Stimulated activated CD4-positive, alpha-beta T cell treated with anti-CD3 and anti-CD28 coated beads, Interleukin-2, amount 100 ng/mL, for 48 hours (primary cell): ENCODE results near the gene AKR7A2.
"Not testable (repeated sequence)": the region's sequence is repeated elsewhere in the genome, so short reads cannot be mapped to it uniquely, and the experiment has no call there.

Experiments used
- DNase-seq, 2 donors: peaks; one replicate each; pipeline ENCODE4 v3.0.0-alpha.2; 2020

AKR7A2 gene

DNA sequence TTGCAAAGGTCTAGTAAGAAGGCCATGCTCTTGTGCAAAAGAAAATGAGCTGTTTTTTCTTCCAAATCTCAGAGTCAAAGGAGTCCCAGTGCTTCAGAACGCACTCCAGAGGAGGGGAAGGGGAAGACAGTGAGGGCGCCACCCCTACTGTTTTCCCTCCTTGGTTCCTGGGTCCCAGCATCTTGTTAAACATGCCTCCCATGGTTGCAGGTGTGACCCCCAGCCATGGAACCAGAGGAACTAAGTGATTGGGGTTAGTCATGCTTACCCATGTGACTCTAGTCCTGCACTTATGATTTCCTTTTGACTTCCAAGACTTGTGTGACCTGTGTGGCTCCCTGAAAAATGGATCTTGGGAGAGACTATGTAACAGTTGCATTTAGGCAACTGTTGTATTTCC lies 17.3 kb downstream of the AKR7A2 start:
- no peak for DNase-seq

DNA sequence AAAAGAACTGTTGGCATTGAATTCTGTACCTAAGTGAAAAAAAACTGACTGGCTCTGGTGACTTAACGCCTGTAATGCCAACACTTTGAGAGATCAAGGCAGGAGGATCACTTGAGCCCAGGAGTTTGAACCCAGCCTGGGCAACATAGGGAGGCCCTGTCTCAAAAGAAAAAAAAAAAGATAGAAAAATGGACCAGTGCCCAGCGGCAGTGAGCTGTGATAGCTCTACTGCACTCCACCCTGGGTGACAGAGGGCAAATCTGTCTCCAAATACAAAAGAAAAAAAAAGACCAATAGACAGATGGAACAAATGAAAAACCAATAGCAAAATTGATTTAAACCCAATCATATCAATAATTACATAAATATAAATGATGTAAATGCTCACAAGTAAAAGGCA lies 22.7 kb downstream of the AKR7A2 start:
- DNase-seq: no peak

DNA sequence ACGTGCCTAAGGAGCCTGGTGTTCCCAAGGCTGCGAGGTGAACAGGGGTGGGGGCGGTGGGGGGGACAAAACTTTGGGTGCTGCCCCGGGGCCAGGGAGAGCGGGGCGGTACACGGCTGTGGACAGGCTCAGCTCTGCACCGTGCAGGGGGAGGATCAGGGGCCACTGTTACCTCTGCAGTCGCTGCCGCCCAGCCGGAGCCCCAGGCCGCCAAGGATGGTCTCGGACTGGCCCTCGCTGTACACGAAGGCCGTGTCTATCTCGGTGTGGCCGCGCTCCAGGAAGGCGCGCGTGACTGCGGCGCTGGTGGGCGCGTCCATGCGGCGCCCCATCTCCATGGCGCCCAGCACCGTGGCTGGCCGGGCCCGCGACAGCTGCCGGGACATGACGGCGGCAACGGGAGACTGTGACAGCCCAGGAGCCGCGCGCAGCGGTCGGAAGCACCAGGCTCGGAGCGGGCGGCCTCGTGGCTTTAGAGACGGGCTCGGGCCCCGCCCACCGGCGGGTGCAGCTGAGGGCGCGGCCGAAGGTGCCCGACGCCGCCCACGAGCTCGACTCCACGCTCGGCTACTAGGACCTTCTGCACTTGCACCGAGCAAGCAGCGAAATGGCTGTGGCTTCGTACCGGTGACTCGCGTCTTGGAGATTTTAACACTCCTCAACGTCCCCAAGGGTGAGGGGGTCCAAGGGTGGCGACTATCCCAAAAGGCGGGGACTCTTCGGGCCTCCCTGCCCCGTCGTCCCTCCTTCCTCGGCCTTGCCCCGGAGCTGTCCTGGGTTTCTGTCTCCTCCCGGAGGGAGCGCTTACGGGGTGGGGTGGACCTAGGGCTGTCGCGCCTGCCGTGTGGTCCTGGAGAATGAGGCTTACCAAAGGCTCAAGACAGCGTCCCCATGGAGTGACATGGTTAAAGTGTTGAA lies 23.4 kb downstream of the AKR7A2 start, which contains the start of gene AKR7A3:
Gene AKR7A3, minus strand, starts transcription at position 447 of the 918 bp plus-strand sequence. Its CDS starts 61 bp downstream, at position 386.
- DNase-seq: peak; percentile 61 to 66

DNA sequence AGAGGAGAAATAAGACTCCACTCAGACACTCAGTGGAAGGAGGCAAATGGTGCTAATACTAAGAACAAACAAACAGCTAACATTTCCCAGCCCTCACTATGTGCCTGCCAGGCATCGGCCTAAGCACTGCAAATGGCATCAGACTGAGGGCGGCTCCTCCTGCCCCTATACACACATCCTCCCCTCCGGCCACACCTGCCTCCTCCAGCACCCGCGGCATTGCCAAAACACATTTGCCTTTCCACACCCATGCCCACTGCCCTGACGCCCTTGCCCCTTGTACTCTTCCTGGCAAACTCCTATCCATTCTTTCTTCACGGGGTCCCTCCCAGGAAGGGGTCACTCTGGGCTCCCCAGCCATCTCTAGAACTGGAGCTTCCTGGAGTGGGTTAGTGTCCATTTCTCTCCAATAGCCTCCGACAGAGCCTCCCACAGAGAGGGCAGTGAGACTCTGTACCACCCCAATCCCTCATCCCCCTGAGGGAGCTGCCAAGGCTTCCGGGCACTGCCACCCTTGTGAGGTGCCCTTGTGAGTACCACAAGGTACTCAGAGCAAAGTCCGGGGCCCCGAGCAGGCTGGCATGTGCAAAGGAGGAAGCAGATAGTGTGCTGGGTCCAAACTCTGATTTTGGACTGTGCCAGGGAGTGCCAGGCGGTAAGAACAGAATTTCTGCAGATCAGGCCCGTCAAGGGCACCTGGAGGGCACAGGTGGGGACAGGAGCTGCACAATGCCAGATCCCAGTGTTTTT lies 24.3 kb downstream of the AKR7A2 start:
- DNase-seq: no peak

DNA sequence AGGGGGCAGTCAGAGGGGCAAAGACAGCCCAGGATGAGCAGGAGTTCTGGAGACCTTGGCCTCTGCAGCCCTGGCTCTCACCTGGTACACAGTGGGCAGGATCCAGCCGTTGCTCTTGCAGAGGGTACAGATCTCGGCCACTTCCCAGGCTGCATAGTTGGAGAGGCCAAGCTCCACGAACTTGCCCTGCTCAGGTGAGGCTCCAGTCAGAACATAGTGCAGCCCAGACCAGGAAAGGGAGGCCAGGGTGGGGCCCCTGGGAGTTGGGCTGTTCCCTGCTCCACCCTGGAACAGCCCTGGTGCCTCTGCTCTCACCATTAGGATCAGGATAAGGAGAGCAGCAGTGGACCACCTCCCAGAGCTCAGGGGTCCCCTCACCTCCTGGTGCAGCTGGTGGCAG lies 26.1 kb downstream of the AKR7A2 start:
- DNase-seq: not testable (repeated sequence)

DNA sequence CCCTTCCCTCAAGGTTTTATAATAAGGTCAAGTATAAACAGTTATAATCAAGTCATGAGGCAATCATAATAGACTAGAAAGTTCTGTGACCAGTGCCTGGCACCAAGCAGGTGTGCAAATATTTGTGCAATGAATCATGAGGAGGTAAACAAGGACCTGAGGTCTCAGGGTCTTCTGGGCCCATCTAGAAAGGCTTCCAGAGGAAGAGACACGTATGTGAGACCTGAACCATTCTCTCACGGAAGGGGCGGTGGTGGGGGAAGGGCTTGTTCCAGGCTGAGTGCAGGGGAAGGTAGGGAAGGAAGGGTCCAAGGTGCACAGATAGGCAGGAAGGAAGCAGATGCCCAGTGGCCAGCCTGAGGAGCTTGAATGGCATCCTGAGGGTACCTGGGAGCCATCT lies 26.6 kb downstream of the AKR7A2 start:
- DNase-seq: not testable (repeated sequence)

DNA sequence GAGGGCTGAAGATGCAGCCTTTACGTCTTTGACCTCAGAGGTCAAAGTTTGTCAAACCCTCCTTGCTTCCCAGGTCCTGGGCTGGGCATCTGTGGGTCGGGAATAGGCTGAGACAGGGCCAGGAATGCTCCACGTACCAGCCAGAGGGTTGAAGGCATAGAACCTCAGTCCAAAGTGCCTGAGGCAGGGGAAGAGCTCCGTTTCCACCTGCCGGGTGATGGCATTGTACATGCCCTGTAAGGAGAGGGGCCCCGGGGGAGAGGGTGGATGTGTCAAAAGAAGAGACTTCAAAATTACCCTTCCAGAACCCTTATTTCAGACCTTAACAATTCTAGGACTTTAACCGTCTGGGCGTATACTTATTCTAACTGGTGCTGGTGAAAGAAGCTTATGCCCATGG lies 27.1 kb downstream of the AKR7A2 start:
- no peak for DNase-seq

DNA sequence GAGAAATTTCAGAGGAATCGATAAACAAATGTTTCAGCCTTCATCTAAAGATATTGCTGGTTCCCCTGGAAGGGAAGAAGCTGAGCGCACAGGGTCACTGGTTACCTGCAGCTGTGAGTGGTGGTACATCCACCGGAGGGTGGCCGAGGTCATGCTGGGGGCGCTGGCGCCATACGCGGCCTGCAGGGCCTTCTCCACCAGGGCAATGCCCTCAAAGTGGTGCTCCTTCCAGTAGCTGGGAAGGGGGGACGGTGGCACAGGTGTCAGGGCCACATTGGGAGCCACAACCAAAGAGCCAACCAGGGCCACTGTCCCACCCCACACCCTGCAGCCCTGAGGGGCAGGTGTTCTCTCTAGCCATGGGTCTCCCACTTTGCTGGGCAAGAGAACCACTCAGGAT lies 28.1 kb downstream of the AKR7A2 start:
- DNase-seq: no peak

DNA sequence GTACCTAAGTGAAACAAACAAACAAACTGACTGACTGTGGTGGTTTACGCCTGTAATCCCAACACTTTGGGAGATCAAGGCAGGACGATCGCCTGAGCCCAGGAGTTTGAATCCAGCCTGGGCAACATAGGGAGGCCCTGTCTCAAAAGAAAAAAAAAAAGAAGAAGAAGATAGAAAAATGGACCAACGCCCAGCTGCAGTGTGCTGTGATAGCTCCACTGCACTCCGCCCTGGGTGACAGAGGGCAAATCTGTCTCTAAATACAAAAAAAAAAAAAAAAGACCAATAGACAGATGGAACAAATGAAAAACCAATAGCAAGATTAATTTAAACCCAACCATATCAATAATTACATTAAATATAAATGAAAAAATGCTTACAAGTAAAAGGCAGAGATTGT lies 37.3 kb downstream of the AKR7A2 start:
- no peak for DNase-seq

DNA sequence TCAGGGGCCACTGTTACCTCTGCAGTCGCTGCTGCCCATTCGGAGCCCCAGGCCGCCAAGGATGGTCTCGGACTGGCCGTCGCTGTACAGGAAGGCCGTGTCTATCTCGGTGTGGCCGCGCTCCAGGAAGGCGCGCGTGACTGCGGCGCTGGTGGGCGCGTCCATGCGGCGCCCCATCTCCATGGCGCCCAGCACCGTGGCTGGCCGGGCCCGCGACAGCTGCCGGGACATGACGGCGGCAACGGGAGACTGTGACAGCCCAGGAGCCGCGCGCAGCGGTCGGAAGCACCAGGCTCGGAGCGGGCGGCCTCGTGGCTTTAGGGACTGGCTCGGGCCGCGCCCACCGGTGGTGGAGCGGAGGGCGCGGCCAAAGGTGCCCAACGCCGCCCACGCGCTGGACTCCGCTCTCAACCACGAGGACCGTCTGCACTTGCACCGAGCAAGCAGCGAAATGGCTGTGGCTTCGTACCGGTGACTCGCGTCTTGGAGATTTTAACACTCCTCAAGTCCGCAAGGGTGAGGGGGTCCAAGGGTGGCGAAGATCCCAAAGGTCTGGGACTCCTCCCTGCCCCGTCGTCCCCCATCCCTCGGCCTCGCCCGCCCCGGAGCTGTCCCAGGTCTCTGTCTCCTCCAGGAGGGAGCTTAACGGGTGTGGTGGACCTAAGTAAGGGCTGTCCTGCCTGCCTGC lies 38.0 kb downstream of the AKR7A2 start:
- not testable (repeated sequence) for DNase-seq

DNA sequence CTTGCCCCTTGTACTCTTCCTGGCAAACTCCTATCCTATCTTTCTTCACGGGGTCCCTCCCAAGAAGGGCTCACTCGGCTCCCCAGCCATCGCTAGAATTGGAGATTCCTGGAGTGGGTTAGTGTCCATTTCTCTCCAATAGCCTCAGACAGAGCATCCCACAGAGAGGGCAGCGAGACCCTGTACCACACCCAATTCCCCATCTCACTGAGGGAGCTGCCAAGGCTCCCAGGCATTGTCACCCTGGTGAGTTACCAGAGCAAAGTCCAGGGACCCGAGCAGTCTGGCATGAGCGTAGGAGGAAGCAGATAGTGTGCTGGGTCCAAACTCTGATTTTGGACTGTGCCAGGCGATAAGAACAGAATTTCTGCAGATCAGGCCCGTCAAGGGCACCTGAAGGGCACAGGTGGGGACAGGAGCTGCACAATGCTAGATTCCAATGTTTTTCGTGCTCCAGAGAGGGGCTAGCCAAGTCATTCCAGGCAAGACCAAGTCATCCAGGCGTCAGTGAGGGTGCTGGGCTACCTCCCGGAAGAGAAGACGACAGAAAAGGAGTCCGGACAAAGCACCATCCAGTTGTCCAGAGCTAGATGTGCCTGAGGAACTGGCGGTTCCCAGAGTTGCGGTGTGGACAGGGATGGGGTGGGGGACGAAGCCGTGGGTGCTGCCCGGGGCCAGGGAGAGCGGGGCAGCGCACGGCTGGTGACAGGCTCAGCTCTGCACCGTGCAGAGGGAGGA lies 38.7 kb downstream of the AKR7A2 start:
- no peak for DNase-seq

DNA sequence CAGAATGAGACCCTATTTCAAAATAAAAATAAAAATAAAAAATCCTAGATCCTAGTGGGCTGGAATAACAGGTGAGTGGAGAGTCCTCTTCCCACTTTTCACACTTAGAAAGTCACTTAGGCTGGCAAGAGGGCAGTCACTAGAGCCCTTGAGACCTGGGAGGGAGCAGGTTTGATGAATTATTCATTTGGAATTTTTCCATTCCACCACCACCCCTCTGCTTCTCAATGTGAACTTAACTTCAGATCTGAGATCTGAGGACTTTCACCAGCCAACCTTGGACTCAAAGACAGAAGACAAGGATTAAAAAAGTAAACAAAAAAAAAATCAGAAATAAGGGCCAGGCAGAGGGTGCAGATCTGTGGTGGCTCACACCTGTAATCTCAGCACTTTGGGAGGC lies 39.9 kb downstream of the AKR7A2 start:
- DNase-seq: no peak

DNA sequence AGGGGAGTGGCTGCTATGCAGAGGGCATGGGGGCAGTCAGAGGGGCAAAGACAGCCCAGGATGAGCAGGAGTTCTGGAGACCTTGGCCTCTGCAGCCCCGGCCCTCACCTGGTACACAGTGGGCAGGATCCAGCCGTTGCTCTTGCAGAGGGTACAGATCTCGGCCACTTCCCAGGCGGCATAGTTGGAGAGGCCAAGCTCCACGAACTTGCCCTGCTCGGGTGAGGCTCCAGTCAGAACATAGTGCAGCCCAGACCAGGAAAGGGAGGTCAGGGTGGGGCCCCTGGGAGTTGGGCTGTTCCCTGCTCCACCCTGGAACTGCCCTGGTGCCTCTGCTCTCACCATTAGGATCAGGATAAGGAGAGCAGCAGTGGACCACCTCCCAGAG lies 41.6 kb downstream of the AKR7A2 start:
- not testable (repeated sequence) for DNase-seq

DNA sequence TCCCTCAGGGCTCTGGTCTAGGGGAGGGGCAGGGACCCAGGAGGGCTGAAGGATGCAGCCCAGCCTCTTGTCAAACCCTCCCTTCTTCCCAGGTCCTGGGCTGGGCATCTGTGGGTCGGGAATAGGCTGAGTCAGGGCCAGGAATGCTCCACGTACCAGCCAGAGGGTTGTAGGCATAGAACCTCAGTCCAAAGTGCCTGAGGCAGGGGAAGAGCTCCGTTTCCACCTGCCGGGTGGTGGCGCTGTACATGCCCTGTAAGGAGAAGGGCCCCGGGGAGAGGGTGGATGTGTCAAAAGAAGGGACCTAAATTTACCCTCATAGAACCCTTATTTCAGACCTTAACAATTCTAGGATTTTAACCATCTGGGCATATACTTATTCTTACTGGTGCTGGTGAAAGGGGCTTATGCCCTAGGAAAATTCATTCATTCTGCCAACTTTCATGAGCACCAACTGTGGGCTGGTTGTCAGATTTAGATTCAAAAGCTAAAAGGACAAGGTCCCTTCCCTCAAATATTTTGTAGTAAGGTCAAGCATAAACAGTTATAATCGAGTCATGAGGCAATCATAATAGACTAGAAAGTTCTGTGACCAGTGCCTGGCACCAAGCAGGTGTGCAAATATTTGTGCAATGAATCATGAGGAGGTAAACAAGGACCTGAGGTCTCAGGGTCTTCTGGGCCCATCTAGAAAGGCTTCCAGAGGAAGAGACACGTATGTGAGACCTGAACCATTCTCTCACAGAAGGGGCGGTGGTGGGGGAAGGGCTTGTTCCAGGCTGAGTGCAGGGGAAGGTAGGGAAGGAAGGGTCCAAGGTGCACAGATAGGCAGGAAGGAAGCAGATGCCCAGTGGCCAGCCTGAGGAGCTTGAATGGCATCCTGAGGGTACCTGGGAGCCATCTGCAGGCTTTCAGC lies 42.3 kb downstream of the AKR7A2 start:
- DNase-seq: not testable (repeated sequence)

DNA sequence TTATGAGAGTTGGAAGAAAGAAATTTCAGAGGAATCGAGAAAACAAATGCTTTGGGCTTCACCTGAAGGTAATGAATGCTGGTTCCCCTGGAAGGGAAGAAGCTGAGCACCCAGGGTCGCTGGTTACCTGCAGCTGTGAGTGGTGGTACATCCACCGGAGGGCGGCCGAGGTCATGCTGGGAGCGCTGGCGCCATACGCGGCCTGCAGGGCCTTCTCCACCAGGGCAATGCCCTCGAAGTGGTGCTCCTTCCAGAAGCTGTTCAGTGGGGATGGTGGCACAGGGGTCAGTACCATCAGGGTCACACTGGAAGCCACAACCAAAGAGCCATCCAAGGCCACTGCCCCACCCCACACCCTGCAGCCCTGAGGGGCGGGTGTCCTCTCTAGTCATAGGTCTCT lies 43.5 kb downstream of the AKR7A2 start:
- DNase-seq: no peak

DNA sequence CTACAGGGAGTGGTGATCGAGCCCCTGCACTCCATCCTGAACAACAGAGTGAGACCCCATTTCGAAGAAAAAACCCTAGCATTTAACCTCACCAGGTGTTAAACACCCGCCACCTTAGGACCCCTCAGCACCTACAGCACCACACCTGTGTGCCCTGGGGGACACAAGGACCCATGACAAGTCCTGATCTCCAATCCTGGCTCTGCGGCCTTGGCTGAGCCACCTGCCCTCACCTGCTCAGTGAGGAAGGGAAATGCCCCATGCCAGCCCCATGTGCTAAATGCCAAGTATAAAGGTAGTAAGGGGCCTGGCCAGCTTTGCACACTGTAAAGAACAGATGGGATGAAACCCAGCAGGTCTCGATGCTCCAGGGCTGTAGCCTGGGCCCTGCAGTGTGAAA lies 49.2 kb downstream of the AKR7A2 start:
- no peak for DNase-seq

DNA sequence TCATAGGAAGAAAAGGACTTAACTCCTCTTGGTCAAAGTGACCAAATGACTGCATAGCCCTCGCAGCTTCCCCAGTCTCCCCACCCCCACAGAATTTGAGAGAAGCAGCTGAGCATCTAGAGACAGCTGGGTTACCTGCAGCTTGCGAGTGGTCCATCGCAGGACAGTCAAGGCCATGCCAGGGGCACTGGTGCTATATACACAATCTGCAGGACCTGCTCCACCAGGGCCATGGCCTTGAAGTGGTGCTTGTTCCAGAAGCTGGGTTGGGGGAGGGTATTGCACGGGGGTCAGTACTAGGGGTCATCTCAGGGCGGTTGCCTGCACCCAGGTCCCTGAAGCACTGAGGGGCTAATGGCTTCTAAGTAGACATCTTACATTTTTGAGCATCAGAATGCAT lies 49.9 kb downstream of the AKR7A2 start:
- no peak for DNase-seq

DNA sequence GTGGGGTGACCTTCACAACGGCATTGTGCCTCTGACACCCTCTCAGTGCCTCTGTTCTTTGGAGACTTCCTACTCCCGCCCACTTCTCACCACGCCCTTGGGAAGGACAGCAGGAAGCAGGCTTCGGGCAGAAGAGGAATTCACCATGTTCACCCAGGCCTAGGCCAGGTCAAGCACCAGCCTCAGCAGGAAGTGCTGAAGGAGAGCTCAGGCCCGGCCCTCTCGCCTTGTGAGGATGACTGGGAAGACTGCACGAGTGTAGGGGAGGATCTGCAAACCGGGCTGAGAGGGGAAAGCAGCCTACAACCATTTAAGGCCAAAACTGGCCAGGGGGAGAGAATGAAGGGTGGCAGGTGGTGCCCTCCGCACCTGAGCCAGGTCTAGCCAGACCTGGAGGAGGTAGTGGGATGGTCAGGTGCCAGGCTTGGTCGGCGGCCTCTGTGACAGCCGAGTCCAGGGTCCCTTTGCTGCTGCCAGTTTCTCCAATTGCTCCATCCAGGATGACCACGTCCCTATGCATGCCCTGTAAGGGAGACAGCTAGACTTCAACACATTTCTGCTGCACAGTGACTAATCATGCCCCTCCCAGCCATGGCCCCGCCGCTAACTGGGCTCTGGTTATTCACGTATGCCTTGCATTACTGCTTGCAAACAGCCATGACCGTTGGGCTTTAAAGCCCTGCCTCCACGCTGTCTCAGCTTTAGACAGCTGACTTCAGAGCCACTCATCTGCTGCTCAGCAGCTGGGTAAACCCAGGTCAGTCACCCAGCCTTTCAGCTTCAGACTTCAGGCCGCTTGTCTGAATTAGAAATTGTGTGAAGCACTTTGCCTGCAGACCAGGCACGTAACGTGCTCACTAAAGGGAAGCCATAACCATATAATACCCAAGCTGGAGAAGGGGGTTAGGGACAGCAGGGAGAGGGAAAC lies 51.5 kb downstream of the AKR7A2 start:
- DNase-seq: no peak

DNA sequence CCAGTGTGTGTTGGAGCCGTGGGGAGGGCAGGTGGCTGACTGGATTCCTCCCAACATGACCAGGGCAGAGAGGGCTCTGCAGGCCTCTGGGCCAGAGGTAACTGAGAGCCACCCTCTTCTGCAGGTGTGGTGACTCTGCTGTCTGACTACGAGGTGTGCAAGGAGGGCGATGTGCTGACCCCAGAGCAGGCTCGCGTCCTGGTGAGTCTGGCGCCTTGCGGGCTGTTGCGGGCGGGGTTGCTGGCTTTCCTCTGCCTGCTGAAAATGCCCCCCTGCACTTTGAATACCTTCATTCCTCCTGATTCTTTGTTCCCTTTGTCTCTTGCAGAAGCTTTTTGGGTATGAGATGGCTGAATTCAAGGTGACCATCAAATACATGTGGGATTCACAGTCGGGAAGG lies 53.6 kb downstream of the AKR7A2 start:
- DNase-seq: no peak

DNA sequence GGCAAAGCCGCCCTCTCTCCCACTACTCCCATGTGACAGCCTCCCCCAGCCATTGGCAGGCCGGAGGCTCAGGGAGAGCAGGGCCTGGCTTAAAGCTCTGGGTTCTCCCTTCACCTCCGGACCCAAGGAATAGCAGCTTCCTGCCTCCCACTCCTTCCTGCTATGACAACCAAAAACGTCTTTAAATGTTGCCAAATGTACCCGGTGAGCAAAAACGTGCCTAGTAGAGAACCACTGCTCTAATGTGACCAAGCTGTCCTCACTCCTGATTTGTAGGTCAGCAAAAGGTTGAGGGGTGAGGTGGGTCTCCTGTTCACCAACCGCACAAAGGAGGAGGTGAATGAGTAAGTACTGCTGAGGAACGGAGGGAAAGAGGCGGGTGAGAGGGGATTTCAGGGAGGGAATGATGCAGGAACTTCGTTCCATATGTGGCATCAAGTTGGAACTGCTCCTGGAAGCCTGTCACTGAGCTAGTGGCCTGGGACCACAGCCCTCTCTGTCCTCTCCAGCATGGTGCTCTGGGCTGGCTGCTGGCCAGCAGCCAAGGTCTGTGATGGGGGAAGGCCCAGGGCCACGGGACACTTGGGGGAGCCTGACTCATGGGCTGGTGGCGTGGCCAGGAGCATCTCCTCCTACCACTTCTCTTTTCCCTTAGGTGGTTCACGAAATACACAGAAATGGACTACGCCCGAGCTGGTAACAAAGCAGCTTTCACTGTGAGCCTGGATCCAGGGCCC lies 54.6 kb downstream of the AKR7A2 start:
- DNase-seq: peak in 1 of 2 donors; percentile 34
